Endothelial cell of umbilical vein (primary cell): ENCODE measurements around the gene CECR2.

ENCODE experiments used
- EZH2 ChIP-seq: IDR thresholded peaks from 2 replicates; pipeline ENCODE4 v1.6.1; 2012; ENCODE audit warnings: borderline replicate concordance, low read depth, mild to moderate bottlenecking, moderate library complexity, low read length, inconsistent platforms; ENCODE audit not compliant: severe bottlenecking
- GATA2 ChIP-seq: IDR thresholded peaks from 2 replicates; pipeline ENCODE4 v1.7.0; 2011; ENCODE audit warnings: low read depth, mild to moderate bottlenecking, moderate library complexity, mixed read lengths, low read length; ENCODE audit not compliant: insufficient read length, insufficient read depth
- JUN ChIP-seq: IDR thresholded peaks from 2 replicates; pipeline ENCODE4 v1.6.1; 2011; ENCODE audit warnings: borderline replicate concordance, low read depth; ENCODE audit not compliant: insufficient read length, insufficient read depth
- MYC ChIP-seq: IDR thresholded peaks from one replicate; pipeline ENCODE4 v1.6.1; 2011; ENCODE audit warnings: mild to moderate bottlenecking, low read depth, low read length
- POLR2A ChIP-seq: IDR thresholded peaks from 2 replicates; pipeline ENCODE4 v1.6.1; 2012; ENCODE audit warnings: low read depth, mild to moderate bottlenecking, control low read depth, low read length
- POLR2AphosphoS5 ChIP-seq: IDR thresholded peaks from 2 replicates; pipeline ENCODE4 v1.6.1; 2012; ENCODE audit warnings: low read depth, mild to moderate bottlenecking, control low read depth, low read length, moderate library complexity; ENCODE audit not compliant: insufficient read depth
- TF ChIP-seq, protein P1 (sequence below), 2 donors: IDR thresholded peaks; 1 replicate in 1 of 2; 2 replicates in 1 of 2; pipeline ENCODE4 v1.5.1; 2011; ENCODE audit warnings: low read length in 2 of 2, mild to moderate bottlenecking in 2 of 2, moderate library complexity in 2 of 2, control low read depth in 1 of 2, inconsistent platforms in 1 of 2, low read depth in 1 of 2; ENCODE audit not compliant: insufficient read depth in 1 of 2; ENCODE audit errors: extremely low read depth in 1 of 2
- TF ChIP-seq, protein P2 (sequence below): IDR thresholded peaks from 2 replicates; pipeline ENCODE4 v1.6.1; 2011; ENCODE audit not compliant: insufficient read depth, insufficient read length

DNA sequence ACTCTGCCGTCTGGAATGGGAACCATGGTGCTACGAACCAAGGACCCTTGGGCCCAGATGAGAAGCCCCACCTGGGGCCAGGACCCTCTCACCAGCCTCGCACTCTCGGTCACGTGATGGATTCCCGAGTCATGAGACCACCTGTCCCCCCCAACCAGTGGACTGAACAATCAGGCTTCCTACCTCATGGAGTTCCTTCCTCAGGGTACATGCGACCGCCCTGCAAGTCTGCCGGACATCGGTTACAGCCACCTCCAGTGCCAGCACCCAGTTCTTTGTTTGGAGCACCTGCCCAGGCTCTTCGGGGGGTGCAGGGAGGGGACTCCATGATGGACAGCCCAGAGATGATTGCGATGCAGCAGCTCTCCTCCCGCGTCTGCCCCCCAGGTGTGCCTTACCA, 173.2 kb downstream of the CECR2 start:
- TF ChIP-seq, protein P1, sequence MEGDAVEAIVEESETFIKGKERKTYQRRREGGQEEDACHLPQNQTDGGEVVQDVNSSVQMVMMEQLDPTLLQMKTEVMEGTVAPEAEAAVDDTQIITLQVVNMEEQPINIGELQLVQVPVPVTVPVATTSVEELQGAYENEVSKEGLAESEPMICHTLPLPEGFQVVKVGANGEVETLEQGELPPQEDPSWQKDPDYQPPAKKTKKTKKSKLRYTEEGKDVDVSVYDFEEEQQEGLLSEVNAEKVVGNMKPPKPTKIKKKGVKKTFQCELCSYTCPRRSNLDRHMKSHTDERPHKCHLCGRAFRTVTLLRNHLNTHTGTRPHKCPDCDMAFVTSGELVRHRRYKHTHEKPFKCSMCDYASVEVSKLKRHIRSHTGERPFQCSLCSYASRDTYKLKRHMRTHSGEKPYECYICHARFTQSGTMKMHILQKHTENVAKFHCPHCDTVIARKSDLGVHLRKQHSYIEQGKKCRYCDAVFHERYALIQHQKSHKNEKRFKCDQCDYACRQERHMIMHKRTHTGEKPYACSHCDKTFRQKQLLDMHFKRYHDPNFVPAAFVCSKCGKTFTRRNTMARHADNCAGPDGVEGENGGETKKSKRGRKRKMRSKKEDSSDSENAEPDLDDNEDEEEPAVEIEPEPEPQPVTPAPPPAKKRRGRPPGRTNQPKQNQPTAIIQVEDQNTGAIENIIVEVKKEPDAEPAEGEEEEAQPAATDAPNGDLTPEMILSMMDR (IDR thresholded peaks at IDR 0.05; ENCODE audit: extremely low read depth in 1 of 2, insufficient read depth in 1 of 2, low read depth in 1 of 2, low read length in 2 of 2) = no peak
- no peak for TF ChIP-seq GATA2
- TF ChIP-seq POLR2AphosphoS5 = no peak
- no peak for TF ChIP-seq JUN
- TF ChIP-seq POLR2A = no peak
- TF ChIP-seq EZH2 = no peak
- TF ChIP-seq, protein P2, sequence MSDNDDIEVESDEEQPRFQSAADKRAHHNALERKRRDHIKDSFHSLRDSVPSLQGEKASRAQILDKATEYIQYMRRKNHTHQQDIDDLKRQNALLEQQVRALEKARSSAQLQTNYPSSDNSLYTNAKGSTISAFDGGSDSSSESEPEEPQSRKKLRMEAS = no peak
- TF ChIP-seq MYC = no peak
